Right lobe of liver (tissue), 6 donors: Measurements from ENCODE around the gene ALPK1. TPM values are rescaled to one million over a fixed set of nuclear protein-coding genes. Genes with fewer than 3 reads are reported as not detected.

Experiments
- ATAC-seq, 4 donors: fragments of 200-7000 bp; cut with Tn5 transposase; one replicate each; pipeline ENCODE4 v1.9.1; 2020; ENCODE audit warnings: mild to moderate bottlenecking in 4 of 4, moderate library complexity in 4 of 4
- DNase-seq, 3 donors: peaks; one replicate each; pipeline ENCODE4 v3.0.0-alpha.2; 2020
- H3K27ac ChIP-seq, 3 donors: fragments of 200-600 bp; one replicate each; pipeline ENCODE4 v1.8.0; 2022
- H3K27me3 ChIP-seq, 2 donors: fragments of 200-600 bp; one replicate each; pipeline ENCODE4 v1.8.0; 2022
- H3K36me3 ChIP-seq, 4 donors: fragments of 200-600 bp; sonication (generic) in 1 of 4; one replicate each; pipeline versions ENCODE4 v1.5.1 to v1.8.0; 2017 to 2022; ENCODE audit warnings: control low read depth in 1 of 4
- H3K4me1 ChIP-seq, 4 donors: fragments of 200-600 bp; sonication (generic) in 1 of 4; one replicate each; pipeline versions ENCODE4 v1.5.1 to v1.8.0; 2017 to 2022; ENCODE audit warnings: control low read depth in 1 of 4
- H3K4me3 ChIP-seq, 3 donors: fragments of 200-600 bp; one replicate each; pipeline ENCODE4 v1.8.0; 2022
- H3K9me3 ChIP-seq, 4 donors: fragments of 200-600 bp; sonication (generic) in 1 of 4; one replicate each; pipeline versions ENCODE4 v1.5.1 to v1.8.0; 2017 to 2022; ENCODE audit warnings: control low read depth in 1 of 4
- CTCF ChIP-seq, 4 donors: fragments of 200-600 bp in 3 of 4; fragments of 450-650 bp in 1 of 4; IDR thresholded peaks; one replicate each; pipeline versions ENCODE4 v1.5.1 to v1.8.0; 2016 to 2022; ENCODE audit warnings: antibody characterized with exemption in 4 of 4, mild to moderate bottlenecking in 2 of 4
- POLR2A ChIP-seq: fragments of 450-650 bp; IDR thresholded peaks from one replicate; pipeline ENCODE4 v1.6.1; 2017; ENCODE audit warnings: antibody characterized with exemption, mild to moderate bottlenecking
- WGBS: methylation state at CpG from one replicate; pipeline ENCODE4 v1.1.6; 2018; ENCODE audit warnings: low coverage, low lambda C conversion rate; ENCODE audit not compliant: insufficient coverage; ENCODE audit errors: missing lambda C conversion rate; 5-methylcytosine and 5-hydroxymethylcytosine counted together
- intact Hi-C, 2 donors: fragments of 100-400 bp; cut with DNase I; formaldehyde crosslinking; loops; one replicate each; pipeline versions ENCODE4 v1.11.2 to v1.14.1; 2022
- total RNA-seq, 6 experiments: library from RNA; depleted of rRNA in 2 of 6; stranded (reverse); fragments of >200 nt in 2 of 6; fragmentation: NEBNext Ultra II Directional in 3 of 6; extraction: Animal tissue kit (Norgen Biotek cat#: 25700) in 3 of 6; gene quantifications; one replicate each; pipeline versions ENCODE4 v1.1.0 to v1.2.4, GENCODE V29; 2016 to 2023
- donor health status: DM: no; HTN: yes; CAD: no.
- donor health status: DM: no; HTN: no; CAD: no.
- donor health status: DM: no; HTN: no; CAD: no.
- donor health status: DM: no; HTN: yes; CAD: no.
- donor health status: DM: no; HTN: yes; CAD: no.

The ALPK1 gene
- total RNA-seq, 6 experiments from 2014 or later: 5.6 to 20.6 (median 9.9) TPM

- no peak for TF ChIP-seq CTCF (IDR thresholded peaks at IDR 0.05)
- TF ChIP-seq POLR2A: no peak
- WGBS: 81% methylated on average over 2 of the region's 2 CpGs
- Histone ChIP-seq H3K36me3 (peaks cover 0 to 3% (median 1%) of the 10 kb centered on the region in 4 donors), H3K27ac (no peak overlapping the region), H3K4me3 (no peak overlapping the region), H3K27me3 (no peaks in the 10 kb centered on the region), H3K4me1 (no peaks in the 10 kb centered on the region), H3K9me3 (no peaks in the 10 kb centered on the region)
- ATAC-seq (no peak), DNase-seq (no peak)
- intact Hi-C loops: no loop called here
Observed at GRCh38 chr4:112374850-112375249, 77.7 kb downstream of the ALPK1 start.

GRCh38 chr4:112377171-112377570 is 80.0 kb downstream of the ALPK1 start:
- intact Hi-C loops: no loop called here
- H3K4me3 ChIP-seq: no peak overlapping the region
- peaks cover 0 to 3% (median 1%) of the 10 kb centered on the region in 4 donors for H3K36me3 ChIP-seq
- no peak overlapping the region for H3K27ac ChIP-seq
- no peak for ATAC-seq
- H3K27me3 ChIP-seq: no peaks in the 10 kb centered on the region
- TF ChIP-seq CTCF (IDR thresholded peaks at IDR 0.05) (no peak), POLR2A (no peak)
- DNase-seq: no peak
- no peaks in the 10 kb centered on the region for H3K4me1 ChIP-seq
- WGBS: 92% methylated on average over 2 of the region's 6 CpGs
- H3K9me3 ChIP-seq: no peaks in the 10 kb centered on the region

DNA sequence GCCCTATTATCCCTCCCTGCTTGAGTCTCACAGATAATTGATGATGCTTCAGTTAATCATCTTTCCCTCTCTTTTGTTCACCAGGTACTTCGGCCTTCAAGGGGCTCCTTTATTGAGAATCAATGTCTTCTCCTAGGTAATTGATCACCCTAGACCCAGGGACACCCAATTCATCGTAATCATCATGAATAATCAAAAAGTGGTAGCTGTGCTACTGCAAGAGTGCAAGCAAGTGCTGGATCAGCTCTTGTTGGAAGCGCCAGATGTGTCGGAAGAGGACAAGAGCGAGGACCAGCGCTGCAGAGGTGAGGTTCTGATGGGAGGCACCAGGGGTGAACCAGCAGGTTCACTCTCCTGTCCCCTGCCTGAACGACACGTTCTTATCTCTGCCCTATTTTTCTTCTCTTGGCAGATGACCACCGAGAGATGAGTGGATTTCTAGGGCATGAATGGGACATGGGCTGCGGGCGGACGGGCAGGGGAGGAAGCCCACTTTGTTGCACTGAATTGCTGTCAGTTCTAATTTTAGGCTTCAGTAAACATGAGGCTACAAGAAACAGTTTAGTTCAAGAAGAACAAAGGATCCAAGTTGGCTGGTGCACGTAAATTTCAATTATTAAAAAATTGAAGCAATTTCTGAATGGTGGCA is 80.5 kb downstream of the ALPK1 start:
- no peak for TF ChIP-seq CTCF (IDR thresholded peaks at IDR 0.05)
- TF ChIP-seq POLR2A: no peak
- DNase-seq (no peak), ATAC-seq (no peak)
- H3K9me3 ChIP-seq: no peaks in the 10 kb centered on the region
- peaks cover 0 to 4% (median 1%) of the 10 kb centered on the region in 4 donors for H3K36me3 ChIP-seq
- WGBS: 87% methylated on average over 10 of the region's 13 CpGs
- H3K27me3 ChIP-seq: no peaks in the 10 kb centered on the region
- no peak overlapping the region for H3K4me3 ChIP-seq
- no peaks in the 10 kb centered on the region for H3K4me1 ChIP-seq
- H3K27ac ChIP-seq: no peak overlapping the region
- intact Hi-C loops: no loop called here

DNA sequence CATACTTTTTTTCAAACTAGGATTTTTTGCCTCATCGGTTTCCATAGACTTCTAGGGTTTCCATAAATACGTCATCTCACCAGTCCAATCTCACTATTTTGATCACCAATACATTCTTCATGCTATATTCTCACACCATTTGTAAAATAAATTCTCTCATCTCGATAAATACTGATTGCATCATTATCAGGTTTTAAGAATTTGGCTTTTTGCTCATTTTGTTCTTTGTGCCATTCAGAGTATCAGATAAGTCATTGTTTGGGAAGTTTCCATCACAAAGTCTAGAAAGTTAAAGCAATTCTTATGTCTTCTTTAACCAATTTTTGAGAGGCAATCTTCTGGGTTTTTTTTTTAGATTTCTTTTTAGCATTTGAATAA is 81.1 kb downstream of the ALPK1 start:
- intact Hi-C loops: no loop called here
- H3K9me3 ChIP-seq: no peaks in the 10 kb centered on the region
- peaks cover 0 to 4% (median 1%) of the 10 kb centered on the region in 4 donors for H3K36me3 ChIP-seq
- no peak for ATAC-seq
- H3K4me3 ChIP-seq: no peak overlapping the region
- 87% methylated on average over 3 of the region's 3 CpGs for WGBS
- no peaks in the 10 kb centered on the region for H3K27me3 ChIP-seq
- H3K4me1 ChIP-seq: no peaks in the 10 kb centered on the region
- no peak for TF ChIP-seq POLR2A
- TF ChIP-seq CTCF (IDR thresholded peaks at IDR 0.05): no peak
- no peak for DNase-seq
- no peak overlapping the region for H3K27ac ChIP-seq
